Measurements from ENCODE around the gene RENBP.

RENBP gene

DNA sequence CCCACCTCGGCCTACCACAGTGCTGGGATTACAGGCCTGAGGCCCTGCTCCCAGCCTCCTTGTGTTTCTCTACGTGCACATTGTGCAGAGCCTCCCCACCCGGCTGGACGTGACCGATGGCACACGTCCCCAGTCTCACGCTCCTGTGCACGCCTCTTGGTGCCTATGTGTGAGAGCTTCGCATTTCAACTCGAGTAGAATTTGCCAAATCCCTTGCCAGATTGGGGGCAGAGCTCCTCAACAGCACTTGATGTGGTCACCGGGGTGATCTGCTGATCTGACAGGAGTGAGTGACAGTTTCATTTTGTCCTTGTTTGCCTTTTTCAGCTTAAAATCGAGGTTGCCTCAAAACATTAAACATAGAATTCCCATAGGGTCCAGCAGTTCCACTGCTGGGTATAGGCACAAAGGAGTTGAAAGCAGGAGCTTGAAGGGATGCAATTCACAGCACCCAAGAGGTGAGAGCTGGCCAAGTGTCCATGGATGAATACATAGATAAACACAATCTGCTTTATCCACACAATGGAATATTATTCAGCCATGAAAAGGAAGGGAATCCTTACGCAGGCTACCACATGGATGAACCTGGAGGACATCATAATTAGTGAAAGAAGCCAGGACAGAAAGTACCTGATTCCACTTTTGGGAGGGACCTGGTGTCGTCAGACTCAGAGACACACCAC lies 45.7 kb upstream of the RENBP start:
- TF ChIP-seq TAF1 (IDR thresholded peaks at IDR 0.05; ENCODE audit: low read depth) (no peak), CEBPB (IDR thresholded peaks at IDR 0.05) (no peak), NFIC (IDR thresholded peaks at IDR 0.05) (no peak), ZBTB7A (IDR thresholded peaks at IDR 0.05; ENCODE audit: low read depth) (no peak), REST (IDR thresholded peaks at IDR 0.05; ENCODE audit: low read depth) (no peak), TCF12 (IDR thresholded peaks at IDR 0.05; ENCODE audit: low read depth) (no peak), TEAD4 (IDR thresholded peaks at IDR 0.05) (no peak), FOXM1 (IDR thresholded peaks at IDR 0.05; ENCODE audit: borderline replicate concordance, low read depth) (no peak), EGR1 (IDR thresholded peaks at IDR 0.05) (no peak), EP300 (IDR thresholded peaks at IDR 0.05; ENCODE audit: borderline replicate concordance) (no peak), RAD21 (IDR thresholded peaks at IDR 0.05; ENCODE audit: low read depth) (no peak), CREB1 (IDR thresholded peaks at IDR 0.05; ENCODE audit: low read depth) (no peak), YY1 (IDR thresholded peaks at IDR 0.05; ENCODE audit: low read depth) (no peak)
- TF ChIP-seq, protein P1, sequence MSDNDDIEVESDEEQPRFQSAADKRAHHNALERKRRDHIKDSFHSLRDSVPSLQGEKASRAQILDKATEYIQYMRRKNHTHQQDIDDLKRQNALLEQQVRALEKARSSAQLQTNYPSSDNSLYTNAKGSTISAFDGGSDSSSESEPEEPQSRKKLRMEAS (IDR thresholded peaks at IDR 0.05) = no peak
- TF ChIP-seq, protein P2, sequence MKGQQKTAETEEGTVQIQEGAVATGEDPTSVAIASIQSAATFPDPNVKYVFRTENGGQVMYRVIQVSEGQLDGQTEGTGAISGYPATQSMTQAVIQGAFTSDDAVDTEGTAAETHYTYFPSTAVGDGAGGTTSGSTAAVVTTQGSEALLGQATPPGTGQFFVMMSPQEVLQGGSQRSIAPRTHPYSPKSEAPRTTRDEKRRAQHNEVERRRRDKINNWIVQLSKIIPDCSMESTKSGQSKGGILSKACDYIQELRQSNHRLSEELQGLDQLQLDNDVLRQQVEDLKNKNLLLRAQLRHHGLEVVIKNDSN (IDR thresholded peaks at IDR 0.05) = no peak

- no peak for TF ChIP-seq NFIC (IDR thresholded peaks at IDR 0.05)
- no peak for TF ChIP-seq FOXM1 (IDR thresholded peaks at IDR 0.05; ENCODE audit: borderline replicate concordance, low read depth)
- no peak for TF ChIP-seq YY1 (IDR thresholded peaks at IDR 0.05; ENCODE audit: low read depth)
- no peak for TF ChIP-seq EGR1 (IDR thresholded peaks at IDR 0.05)
Observed at GRCh38 chrX:153988493-153988892, 44.0 kb upstream of the RENBP start.

DNA sequence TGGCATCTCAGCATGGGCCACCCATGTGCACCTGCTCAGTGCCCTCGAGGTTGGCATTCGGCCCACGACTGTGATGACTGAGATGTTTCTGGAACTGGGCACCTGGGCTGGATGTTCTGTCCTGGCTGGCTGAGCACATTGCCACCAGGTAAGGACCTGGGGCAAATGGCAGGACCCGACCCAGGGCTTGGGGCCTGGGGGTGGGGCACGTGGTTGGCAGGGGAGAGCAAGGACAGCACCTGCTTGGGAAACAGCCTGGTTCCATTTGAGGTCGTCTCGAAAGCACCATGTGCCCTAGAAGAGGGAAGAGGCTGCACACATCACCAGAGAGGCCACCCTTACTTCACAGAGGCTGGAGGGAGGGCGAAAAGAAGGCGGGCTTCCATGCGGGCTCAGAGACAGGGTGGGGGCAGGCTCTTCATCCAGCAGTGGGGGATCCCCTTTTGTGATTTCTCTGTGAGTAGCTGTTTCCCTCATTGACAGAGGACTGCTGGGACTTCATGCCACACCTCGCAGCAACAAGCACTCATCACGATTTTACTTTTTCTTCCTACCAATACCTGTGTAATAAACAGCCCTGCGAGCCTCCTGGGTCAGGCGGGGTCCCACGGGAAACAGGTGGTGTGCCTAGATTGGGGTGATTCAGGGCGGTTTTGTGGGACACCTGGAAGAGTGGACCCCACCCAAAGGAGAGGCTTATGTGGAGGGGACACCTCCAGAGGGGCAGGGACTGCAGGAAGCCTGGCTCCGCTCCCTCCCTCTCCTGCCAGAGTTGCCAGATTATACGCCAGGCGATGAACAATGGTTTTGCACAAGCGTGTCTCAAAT lies 40.1 kb upstream of the RENBP start:
- TF ChIP-seq REST (IDR thresholded peaks at IDR 0.05; ENCODE audit: low read depth) (no peak), FOXM1 (IDR thresholded peaks at IDR 0.05; ENCODE audit: borderline replicate concordance, low read depth) (no peak), YY1 (IDR thresholded peaks at IDR 0.05; ENCODE audit: low read depth) (no peak), ZBTB7A (IDR thresholded peaks at IDR 0.05; ENCODE audit: low read depth) (no peak), RAD21 (IDR thresholded peaks at IDR 0.05; ENCODE audit: low read depth) (no peak), CREB1 (IDR thresholded peaks at IDR 0.05; ENCODE audit: low read depth) (no peak), TCF12 (IDR thresholded peaks at IDR 0.05; ENCODE audit: low read depth) (no peak), CEBPB (IDR thresholded peaks at IDR 0.05) (no peak), EP300 (IDR thresholded peaks at IDR 0.05; ENCODE audit: borderline replicate concordance) (no peak), EGR1 (IDR thresholded peaks at IDR 0.05) (no peak), TEAD4 (IDR thresholded peaks at IDR 0.05) (no peak), TAF1 (IDR thresholded peaks at IDR 0.05; ENCODE audit: low read depth) (no peak), NFIC (IDR thresholded peaks at IDR 0.05) (no peak)
- TF ChIP-seq, protein P1 (IDR thresholded peaks at IDR 0.05) = no peak
- TF ChIP-seq, protein P2 (IDR thresholded peaks at IDR 0.05) = no peak

- TF ChIP-seq FOXM1 (IDR thresholded peaks at IDR 0.05; ENCODE audit: borderline replicate concordance, low read depth) = no peak
- TF ChIP-seq RAD21 (IDR thresholded peaks at IDR 0.05; ENCODE audit: low read depth) = no peak
- TF ChIP-seq REST (IDR thresholded peaks at IDR 0.05; ENCODE audit: low read depth) = no peak
- TF ChIP-seq CREB1 (IDR thresholded peaks at IDR 0.05; ENCODE audit: low read depth) = no peak
Observed at GRCh38 chrX:153983321-153983801, 38.9 kb upstream of the RENBP start.

Data from Ishikawa (cell line).